Fibroblast of upper back skin (primary cell): ENCODE results near the gene AKAP5.
A peak's percentile ranks its signal among the peaks of the same experiment; 100 is the strongest.

Experiments used
- DNase-seq: peaks from one replicate; pipeline ENCODE4 v3.0.0-alpha.2; 2013

The AKAP5 gene, protein sequence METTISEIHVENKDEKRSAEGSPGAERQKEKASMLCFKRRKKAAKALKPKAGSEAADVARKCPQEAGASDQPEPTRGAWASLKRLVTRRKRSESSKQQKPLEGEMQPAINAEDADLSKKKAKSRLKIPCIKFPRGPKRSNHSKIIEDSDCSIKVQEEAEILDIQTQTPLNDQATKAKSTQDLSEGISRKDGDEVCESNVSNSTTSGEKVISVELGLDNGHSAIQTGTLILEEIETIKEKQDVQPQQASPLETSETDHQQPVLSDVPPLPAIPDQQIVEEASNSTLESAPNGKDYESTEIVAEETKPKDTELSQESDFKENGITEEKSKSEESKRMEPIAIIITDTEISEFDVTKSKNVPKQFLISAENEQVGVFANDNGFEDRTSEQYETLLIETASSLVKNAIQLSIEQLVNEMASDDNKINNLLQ

DNA sequence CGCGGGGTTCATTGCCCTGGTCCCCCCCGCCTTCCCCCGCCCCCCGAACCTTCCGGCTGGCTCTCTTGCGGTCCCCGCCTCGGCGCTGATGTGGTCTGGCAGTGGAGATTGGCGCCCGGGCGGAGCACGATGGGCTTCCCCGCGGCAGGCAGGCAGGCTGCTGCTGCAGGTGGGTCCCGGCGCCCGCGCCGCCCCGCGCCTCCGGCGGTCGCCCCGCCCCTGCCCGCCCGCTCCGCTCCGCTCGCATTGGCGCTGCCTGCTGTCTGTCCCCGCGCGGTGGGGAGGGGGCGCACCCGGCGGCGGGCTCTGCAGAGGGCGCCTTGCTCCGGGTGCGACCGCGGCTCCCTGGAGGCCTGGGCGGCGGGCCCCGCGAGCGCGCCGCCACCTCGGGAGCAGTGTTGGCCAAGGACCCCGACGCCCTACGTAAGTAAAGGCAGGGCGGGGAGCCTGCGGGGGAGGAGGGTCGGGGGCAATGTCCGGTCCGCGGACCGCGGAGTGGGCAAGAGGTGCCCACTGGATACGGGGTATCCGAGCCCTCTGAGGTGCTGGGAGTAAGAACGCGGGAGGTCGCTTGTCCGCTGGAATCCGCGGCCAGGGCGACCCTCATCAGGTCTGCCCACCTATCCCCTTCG is at the start of gene AKAP5:
TSS of gene AKAP5 (plus strand) at position 309 of the 632 bp plus-strand sequence. CDS start 2,896 bp downstream, outside the sequence.
- peak; percentile 32 for DNase-seq

DNA sequence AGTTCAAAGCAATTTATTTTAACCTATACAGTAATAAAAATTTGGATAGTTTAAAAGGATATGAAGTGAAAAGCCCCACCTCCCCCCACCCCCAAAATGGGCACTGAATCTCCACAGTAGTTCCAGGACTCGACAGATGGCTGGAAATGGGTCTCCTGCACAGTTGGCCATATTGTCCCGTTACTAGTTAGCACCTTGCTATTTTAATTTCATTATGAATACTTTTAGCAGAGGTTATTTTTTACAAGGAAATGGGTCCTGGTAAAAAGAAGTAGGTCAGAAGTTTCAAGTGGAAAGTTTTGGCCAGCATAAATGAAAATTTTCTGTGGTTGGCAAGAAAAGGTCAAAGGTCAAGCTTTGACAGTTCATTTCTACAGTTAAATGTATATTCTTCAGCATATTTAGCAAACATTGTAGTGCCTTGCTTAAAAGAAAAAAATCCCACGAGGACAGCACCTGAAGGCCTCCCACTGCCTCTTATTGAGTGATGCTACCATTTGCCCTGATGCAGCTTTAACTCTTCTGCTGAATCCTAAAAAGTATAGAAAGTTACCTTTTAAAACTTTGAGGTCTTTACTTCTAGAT is 48.9 kb upstream of the AKAP5 start:
- no peak for DNase-seq

DNA sequence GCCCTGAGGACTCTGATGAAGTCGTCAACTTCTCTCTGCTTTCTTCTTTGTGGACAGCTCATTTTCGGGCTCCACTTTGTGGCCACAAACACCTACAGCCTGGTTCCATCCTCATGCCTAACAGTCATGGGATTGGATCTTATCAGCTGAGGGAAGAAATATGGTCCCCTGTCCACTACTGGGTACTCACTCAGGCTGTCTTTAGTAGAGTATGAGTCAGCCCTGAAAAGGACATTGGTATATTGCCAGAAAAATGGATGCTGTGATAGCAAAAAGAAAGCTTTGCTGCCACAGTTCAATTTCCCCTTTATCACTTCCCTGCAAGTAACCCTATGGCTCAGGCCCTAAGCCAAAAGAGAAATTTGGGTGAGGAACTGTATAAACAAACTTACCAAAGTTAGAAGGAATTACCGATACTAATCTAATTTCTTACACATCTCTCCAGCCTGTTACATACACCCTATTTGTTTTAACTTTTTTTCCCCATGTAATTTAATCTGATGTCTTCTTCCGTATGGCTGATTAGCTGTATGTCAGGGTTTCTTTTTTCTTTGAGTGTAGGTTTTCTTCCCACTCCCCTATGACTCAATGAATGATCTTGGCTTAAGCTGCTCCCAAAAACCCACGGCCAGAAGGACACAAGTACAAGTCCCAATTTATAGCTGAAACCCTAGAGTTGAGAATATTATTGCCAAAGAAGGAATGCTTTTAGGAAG is 48.1 kb upstream of the AKAP5 start:
- peak; percentile 5 for DNase-seq

DNA sequence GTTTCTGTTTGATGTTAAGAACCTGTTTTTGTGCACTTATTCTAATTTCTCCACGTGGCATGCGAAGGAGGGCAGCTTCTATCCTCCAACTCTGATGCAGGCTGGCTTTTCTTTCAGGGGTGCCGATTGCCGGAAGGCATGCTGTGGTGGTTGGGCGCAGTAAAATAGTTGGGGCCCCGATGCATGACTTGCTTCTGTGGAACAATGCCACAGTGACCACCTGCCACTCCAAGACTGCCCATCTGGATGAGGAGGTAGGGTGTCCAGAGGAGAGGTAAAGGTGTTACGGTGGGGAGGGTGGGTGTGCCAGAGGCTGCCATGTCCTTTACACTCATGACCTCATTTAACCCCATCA is 47.6 kb upstream of the AKAP5 start:
- no peak for DNase-seq

DNA sequence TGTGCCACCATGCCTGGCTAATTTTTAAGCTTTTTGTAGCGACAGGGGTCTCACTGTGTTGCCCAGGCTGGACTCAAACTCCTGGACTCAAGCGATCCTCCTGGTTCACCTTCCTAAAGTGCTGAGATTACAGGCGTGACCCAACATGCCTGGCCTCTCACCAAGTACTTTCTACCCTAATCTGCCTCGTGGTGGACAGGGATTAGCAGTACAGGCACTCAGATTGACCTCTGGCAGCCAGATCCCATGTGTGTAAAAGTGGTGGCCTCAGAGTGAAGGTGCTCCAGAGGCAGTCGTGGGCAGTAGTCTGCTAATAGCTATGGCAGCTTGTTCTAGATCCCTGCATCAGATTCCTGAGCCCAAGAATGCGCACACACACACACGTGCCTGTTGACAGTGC is 46.3 kb upstream of the AKAP5 start:
- DNase-seq: no peak

DNA sequence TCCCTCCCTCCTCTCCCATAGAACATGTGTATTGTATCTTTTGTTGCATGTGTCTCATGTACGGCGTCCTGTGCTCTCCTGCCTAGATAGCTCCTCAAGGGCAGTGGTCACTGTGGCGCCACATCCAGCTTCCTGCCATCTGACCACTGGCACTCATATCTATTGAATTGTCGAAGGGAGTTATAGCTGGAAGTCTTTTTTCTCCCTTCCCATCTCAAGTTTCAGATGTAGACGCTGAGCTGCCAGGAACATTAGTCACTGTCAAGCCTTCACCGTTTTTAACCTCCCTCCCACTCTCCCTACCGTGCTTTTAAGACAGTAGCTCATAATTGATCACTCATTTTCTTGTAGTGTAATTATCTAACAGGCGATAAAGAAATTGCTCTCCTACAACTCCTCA is 44.1 kb upstream of the AKAP5 start:
- peak; percentile 54 for DNase-seq

DNA sequence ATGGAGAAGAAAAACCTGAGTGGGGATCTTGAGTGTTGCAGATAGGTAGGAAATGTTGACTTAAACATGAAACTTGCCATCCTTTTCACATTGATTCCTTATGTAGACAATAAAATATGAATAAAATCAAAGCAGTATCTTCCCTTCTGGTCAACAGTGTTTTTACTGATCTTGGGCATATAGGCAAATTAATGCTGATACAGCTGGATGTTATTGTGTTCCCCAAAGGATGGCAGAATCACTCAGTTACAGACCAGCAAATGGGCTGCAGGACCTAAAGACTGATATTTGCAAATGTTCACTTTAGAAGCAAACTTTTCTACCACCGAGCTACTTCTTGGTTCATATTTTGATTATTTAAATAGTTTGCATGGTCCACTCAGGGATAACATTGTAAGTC is 43.3 kb upstream of the AKAP5 start:
- no peak for DNase-seq

DNA sequence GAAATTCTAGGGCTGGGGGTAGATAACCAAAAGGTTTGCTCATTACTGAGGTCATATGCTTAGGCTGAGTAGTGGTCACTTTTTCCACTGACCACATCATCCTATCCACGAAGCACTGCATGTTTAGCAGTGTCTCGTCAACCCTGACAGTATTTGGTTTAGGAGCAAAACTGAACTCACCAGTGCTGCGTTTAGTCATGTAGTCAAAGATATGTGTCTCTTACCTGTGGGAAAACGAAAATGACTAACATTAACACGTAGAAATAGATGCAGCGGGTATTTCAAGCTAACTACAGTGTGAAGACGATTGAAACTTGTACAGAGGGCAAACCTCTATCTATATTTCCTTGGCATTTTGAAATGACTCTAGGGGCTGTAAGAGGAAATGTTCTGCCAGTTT is 42.5 kb upstream of the AKAP5 start:
- DNase-seq: no peak

DNA sequence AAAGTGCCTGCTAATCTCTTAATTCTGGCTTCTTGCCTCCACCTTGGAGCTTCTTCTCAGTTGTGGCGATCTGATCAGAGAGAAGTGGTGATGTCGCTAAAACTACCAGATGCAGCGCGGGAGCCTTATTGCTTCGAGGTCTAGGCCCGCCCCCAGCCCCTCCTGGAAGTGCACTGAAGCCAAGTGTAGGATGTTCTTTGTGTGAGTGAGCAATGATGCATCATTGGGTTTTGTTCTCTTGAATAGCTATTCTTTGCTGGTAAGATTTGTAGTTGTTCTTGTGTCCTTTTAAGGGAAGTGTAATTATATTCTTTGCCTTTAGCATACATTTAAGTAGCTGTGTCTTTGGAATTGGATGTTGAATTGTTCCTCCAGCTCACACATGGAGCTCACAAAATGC is 41.3 kb upstream of the AKAP5 start:
- DNase-seq: peak; percentile 54

DNA sequence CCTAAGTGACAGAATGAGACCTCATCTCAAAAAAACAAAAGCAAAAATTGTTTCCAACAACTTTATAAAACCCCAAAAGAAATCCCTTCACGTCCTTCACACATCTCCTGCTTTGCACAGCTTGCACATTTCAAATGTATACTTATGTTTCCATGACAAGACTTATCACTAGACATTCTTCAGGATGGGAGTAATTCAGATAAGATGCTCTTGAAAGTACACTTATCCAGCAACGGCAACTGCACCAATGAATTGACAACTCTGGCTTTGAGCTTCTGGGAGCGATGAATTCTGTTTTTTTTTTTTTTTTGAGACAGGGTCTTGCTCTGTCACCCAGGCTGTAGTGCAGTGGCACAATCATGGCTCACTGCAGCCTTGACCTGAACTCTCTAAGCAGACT is 30.8 kb upstream of the AKAP5 start:
- DNase-seq: no peak

DNA sequence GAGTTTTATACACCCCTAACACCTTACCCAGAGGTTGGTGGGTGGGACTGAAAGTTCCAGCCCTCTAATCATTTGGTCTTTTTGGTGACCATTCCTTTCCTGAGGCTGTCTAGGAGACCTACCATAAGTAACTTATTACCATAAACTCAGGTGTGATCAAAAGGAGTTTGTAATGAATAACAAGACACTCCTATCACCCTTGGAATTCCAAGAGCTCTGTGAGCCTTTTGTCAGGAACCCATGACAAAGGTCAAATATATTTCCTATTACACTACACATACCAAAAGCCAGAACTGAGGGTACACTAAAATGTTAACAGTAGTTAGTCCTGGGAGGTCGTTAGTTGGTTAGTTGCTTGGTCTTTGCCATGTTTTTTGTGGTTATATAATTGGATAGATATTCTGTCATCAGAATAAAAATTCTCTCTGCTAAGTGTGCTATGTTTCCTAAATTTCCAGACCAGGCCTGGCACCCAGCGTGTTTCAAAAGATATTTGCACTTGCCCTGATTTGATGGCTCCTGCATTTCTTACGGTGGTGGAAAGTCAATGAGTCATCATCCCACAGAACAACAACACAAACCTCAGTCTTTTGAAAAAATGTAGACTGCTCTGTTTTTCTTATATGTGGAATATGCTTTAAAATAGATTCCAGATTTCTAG is 27.0 kb upstream of the AKAP5 start:
- DNase-seq: peak; percentile 97

DNA sequence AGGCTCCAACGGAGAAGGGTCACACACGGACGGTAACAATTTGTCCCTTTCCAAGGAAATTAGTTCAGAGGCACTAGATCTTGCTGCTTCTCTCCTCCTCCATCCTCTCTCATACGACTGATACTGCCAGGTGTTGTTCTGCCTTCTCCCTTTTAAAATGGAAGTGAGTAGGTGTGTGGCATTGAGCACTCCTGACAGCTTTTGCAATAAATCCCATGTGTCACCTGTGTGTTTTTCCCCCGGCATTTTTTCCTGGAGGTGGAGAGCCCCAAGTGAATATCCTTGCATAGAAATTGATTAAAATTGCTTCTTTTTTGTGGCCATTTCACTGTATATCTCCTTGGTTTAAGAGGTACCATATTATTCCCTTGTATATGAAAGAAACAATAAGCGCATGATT is 26.2 kb upstream of the AKAP5 start:
- DNase-seq: no peak

DNA sequence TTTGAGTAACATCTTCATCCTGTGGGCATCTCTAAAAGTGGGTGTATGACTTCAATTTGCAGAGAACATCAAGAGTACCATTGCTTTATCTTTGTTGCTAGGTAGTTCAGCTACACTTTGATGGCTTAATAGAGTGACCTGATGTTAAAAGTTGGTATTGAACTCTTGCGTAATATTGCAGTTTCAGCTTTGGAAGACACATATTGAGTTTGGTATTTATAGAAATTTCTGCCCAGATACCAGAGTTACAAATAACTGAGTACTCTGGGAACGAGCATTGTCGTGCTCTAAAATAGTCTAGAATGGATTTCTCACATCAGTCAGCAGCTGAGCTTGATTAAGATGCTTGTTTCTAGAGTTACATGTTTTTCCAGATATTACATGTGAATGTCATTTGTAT is 24.8 kb upstream of the AKAP5 start:
- peak; percentile 39 for DNase-seq

DNA sequence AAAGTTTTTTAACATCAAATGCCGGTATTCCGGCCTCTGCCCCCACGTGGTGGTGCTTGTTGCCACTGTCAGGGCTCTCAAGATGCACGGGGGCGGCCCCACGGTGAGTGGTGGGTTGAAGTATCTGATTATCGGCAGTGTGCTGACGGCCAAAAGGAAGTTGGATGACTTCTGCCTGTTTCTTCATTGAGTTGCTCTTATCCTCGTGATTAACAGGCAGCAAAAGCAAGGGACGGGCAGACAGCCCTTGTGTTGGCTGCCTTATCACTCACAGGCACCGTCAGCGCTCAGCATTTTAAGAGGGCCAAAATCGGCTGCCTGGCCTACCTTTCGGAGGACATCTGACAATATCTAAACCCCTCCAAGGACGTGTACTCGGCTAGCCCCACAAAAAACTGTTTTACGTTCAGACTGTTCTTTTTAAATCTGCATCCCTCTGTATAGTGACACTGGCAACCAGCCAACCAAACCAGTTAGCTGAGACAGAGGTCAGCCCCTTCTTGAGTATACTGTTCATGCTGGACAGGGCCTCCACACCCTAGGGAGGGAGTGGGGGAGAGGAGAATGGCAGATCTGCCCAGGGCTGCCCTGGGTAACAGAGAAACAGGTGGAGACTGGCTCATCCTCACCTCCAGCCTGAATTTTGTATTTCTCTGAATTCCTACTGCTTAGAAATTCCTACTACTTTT is 22.9 kb upstream of the AKAP5 start:
- no peak for DNase-seq

DNA sequence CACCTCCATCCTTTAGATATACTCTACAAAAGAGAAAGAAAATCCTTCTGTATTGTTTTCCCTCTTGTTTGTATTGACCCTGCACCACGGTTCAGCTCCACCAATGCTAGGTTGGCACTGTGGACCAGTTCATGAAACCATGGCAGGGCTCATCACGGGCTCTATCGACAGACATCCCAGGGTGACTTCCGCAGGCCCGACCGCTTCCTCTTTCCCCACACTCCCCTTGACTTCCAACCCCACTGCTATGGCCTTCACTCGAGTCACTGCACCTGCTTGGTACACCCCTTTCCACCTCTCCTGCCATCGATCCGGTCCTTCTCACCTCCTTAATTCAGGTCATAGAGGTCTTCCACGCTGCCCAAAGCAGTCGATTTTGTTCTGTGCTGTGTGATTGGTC is 21.2 kb upstream of the AKAP5 start:
- no peak for DNase-seq

DNA sequence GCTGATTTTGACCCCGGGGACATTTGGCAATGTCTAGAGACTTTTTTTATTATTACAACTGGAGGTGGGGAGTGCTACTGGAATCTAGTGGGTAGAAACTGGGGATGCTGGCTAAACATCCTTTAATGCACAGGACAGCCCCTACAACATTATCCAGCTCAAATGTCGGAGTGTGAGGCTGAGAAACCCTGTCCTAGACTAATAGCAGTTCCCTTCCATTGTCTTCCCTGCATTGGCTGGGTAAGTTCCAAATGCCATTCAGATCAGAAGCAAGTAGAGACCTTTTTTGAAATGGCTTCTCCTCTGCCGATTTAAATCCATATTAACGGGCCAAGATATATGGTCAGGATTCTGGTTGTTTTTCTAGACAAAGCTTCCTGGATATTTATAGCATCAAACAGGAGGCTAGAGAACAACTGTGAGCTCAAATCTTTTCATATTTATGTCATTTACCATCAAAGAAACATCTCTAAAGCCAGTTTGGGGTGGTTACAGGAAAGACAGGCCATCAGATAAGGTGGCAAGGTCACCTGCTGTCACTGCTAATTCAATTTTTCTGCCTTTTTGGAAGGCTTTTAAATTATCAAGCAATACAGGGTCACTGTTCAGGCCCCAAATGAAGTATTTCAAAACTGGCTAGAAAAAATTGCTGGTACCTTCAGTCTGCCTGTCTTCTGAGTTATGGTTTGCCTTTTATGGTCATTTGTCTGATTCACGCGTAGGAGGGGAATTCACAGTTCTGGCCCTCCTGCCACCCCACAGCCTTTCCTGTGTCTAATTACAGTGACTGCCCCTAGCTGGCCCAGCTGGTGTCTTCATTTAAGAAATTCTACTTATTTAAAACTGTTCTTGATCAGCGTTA is 20.1 kb upstream of the AKAP5 start:
- DNase-seq: peak; percentile 82

DNA sequence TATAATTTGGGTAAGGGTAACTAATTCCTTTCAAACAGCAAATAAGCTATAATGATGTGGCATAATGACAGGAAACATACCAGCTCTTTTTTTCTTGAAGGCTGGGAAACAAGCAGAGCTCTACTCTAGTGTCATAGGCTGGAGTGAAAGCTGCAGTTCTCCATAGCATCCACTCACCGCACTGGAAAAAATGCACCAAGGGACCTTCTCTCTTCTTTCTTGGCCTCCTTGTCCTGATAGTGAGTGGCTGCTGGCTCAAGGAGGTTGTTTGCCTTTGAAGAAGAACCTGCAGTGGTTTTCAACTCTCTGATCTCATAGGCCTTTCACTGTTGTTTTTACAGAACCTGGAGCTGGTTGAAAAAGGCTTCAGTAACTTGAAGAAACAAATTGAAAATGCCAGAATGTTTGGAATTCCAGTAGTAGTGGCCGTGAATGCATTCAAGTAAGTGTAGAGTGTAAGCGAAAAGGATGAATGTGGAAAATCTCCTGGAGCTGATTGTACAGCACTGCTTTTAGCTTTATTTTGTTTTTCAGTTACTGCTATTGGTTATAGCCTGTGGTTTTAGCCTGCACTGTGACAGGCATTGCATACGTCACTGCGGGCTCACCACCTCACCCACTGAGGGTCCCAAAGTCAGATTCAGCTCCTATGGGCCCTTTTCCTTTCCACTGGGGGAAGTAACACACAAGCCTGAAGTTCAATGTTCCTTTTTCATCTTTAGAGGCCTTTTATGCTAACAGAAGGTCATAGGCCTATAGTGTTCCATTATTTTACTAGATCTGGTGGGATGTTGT is 17.2 kb upstream of the AKAP5 start:
- DNase-seq: no peak

DNA sequence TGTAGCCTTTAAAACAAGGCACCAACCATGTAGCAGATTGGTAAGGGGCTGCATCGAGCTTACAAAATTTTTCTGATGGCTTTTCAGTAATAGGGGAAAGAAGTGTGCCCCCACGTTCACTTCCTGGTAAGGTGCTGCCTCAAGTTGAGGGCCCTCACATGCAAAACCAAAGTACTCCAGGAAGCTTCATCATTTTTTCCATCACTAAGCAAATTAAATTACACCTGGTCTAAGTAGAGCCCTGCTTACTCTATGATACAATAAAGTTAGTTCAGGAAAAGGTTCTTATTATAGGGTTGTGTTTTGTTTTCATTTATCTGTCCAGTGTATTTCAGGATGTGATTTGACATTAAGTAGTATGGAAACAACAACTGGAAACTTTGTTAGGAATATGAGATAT is 15.0 kb upstream of the AKAP5 start:
- no peak for DNase-seq

DNA sequence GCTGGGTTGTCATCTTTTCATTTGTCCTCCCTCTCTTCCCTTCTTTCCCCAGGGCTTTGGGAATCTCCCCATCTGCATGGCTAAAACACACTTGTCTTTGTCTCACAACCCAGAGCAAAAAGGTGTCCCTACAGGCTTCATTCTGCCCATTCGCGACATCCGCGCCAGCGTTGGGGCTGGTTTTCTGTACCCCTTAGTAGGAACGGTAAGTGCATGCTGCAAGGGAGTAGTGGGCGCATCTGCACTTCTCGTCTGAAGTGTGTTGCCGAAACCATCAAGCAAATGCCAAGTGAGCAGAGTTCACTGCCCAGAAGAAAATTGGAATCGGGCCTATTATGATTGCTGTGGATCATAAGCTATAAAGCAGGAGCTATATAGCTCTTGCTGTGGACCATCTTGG is 10.6 kb upstream of the AKAP5 start:
- DNase-seq: no peak

DNA sequence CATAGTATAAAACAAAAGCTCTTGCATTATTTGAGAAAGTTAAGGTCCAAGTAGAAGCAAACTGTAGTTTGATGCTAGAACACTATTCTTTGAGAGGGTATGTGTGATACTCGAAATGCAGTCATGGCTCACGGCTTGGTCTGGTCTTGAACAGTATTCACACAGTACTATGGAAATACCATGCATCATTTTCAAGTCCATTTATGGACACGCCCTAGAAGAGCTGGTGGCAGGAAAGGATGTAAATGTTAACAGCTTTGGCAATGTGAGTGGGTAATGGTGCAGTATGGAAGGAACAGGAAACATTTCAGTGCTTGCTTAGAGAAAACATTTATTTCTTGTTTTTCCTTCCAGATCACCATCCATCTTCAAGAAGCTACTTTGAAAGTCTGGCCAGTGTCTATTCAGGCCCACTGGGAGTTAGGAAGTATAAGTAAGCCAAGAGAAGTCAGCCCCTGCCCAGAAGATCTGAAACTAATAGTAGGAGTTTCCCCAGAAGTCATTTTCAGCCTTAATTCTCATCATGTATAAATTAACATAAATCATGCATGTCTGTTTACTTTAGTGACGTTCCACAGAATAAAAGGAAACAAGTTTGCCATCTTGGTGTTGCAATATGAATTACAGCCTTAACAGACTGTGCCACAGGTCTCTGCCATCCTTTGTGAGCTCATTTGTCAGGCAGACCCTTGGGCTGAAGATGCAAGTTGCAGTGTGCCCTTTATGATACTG is 5.7 kb upstream of the AKAP5 start:
- DNase-seq: no peak
